ENCODE measurements around the gene SHISAL2A. TPM values are rescaled to one million over a fixed set of nuclear protein-coding genes. Genes with fewer than 3 reads are reported as not detected.
"Not testable (repeated sequence)": the region's sequence is repeated elsewhere in the genome, so short reads cannot be mapped to it uniquely, and the experiment has no call there.

SHISAL2A gene
- total RNA-seq, 1 donor from 2014 or later, result 0.65 TPM

DNA sequence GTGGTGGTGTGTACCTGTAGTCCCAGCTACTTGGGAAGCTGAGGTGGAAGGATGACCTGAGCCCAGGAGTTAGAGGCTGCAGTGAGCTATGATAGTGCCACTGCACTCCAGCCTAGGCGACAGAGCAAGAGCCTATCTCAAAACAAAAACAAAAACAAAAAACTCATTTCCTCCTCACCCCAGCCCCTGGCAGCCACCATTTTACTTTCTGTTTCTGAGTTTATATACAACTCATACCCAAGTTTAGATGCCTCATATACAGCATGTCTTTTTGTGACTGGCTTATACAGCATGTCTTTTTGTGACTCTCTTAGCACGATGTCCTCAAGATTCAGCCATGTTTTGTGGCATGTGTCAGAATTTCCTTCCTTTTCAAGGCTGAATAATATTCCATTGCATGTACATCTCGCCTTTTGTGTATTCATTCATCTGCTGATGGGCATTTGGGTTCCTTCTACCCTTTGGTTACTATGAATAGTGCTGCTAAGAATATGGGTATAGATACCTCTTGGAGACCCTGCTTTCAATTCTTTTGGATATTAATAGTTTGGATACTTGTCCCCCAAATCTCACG is 50.5 kb downstream of the SHISAL2A start:
- TF ChIP-seq, protein P1, sequence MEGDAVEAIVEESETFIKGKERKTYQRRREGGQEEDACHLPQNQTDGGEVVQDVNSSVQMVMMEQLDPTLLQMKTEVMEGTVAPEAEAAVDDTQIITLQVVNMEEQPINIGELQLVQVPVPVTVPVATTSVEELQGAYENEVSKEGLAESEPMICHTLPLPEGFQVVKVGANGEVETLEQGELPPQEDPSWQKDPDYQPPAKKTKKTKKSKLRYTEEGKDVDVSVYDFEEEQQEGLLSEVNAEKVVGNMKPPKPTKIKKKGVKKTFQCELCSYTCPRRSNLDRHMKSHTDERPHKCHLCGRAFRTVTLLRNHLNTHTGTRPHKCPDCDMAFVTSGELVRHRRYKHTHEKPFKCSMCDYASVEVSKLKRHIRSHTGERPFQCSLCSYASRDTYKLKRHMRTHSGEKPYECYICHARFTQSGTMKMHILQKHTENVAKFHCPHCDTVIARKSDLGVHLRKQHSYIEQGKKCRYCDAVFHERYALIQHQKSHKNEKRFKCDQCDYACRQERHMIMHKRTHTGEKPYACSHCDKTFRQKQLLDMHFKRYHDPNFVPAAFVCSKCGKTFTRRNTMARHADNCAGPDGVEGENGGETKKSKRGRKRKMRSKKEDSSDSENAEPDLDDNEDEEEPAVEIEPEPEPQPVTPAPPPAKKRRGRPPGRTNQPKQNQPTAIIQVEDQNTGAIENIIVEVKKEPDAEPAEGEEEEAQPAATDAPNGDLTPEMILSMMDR (conservative IDR thresholded peaks at IDR 0.05), result no peak
- H3K4me3 Mint-ChIP-seq, result no peak overlapping the region

DNA sequence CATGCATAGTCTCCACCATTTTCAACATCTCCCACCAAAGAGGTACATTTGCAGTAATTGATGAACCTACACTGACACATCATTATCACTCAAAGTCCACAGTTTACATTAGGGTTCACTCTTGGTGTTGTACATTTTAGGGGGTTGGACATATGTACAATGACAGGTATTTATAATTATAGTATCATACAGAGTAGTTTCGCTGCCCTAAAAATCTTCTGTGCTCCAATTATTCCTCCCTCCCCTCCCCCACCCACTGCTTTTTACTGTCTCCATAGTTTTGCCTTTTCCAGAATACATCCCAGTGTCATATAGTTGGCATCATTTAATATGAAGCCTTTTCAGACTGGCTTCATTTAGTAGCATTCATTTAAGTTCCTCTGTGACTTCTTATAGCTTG is 51.6 kb downstream of the SHISAL2A start:
- TF ChIP-seq, protein P1 (conservative IDR thresholded peaks at IDR 0.05), result no peak

More for the DNA sequence above, 50.5 kb downstream of the SHISAL2A start:
- Mint-ChIP-seq H3K36me3 (ENCODE audit: low read depth) (peaks cover 4% of the 10 kb centered on the region), H3K27ac (ENCODE audit: unreplicated experiment) (no peak overlapping the region), H3K4me1 (peaks cover 14% of the 10 kb centered on the region), H3K27me3 (ENCODE audit: low read depth) (no peaks in the 10 kb centered on the region), H3K9me3 (no peaks in the 10 kb centered on the region)
- DNase-seq (ENCODE audit: low read depth, low spot score), result no peak

DNA sequence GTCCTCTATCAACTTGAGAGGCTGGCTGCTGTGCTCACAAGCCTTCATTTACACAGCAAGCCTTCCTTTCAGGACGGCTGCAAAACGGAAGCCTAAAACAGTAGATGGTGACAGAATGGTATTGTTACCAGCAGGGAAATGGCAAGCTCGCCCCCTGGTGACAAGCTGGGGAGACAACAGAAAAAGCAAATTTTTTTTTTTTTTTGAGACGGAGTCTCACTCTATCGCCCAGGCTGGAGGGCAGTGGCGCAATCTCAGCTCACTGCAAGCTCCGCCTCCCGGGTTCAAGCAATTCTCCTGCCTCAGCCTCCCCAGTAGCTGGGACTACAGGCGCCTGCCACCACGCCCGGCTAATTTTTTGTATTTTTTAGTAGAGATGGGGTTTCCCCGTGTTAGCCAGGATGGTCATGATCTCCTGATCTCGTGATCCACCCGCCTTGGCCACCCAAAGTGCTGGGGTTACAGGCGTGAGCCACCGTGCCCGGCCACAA is 53.3 kb downstream of the SHISAL2A start:
- not testable (repeated sequence) for H3K27me3 Mint-ChIP-seq (ENCODE audit: low read depth); H3K4me1 Mint-ChIP-seq; H3K4me3 Mint-ChIP-seq; H3K27ac Mint-ChIP-seq (ENCODE audit: unreplicated experiment); H3K36me3 Mint-ChIP-seq (ENCODE audit: low read depth); H3K9me3 Mint-ChIP-seq
- DNase-seq (ENCODE audit: low read depth, low spot score), result peak; percentile 75
- TF ChIP-seq, protein P1 (conservative IDR thresholded peaks at IDR 0.05), result peak; percentile 91

More for the DNA sequence above, 51.6 kb downstream of the SHISAL2A start:
- Mint-ChIP-seq H3K4me3 (no peak overlapping the region), H3K27ac (ENCODE audit: unreplicated experiment) (no peak overlapping the region), H3K36me3 (ENCODE audit: low read depth) (peaks cover 4% of the 10 kb centered on the region), H3K27me3 (ENCODE audit: low read depth) (no peaks in the 10 kb centered on the region), H3K4me1 (peaks cover 6% of the 10 kb centered on the region), H3K9me3 (no peaks in the 10 kb centered on the region)
- DNase-seq (ENCODE audit: low read depth, low spot score), result no peak

DNA sequence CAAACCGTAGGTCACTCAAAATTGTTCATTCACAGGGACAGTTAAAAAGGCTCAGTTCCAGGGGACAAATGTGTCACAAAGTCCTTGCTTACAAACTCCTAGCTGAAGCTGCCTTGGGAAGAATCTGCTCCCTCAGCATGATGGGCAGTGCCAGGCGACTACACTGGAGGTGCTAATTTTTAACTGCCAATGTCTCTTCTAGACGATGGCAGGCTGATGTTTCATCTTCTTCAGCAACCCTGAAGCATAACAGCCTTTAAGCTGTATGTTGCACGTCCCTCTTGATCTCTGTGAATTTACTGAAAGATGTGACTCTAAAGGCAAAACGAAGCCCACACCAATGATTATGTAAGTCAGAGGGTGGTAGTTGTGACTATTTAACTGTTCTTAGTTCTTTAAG is 53.9 kb downstream of the SHISAL2A start:
- Mint-ChIP-seq H3K9me3 (no peaks in the 10 kb centered on the region), H3K36me3 (ENCODE audit: low read depth) (peaks cover 6% of the 10 kb centered on the region), H3K27me3 (ENCODE audit: low read depth) (no peaks in the 10 kb centered on the region), H3K4me3 (no peak overlapping the region), H3K4me1 (peaks cover 4% of the 10 kb centered on the region), H3K27ac (ENCODE audit: unreplicated experiment) (no peak overlapping the region)
- no peak for DNase-seq (ENCODE audit: low read depth, low spot score)
- TF ChIP-seq, protein P1 (conservative IDR thresholded peaks at IDR 0.05), result no peak

DNA sequence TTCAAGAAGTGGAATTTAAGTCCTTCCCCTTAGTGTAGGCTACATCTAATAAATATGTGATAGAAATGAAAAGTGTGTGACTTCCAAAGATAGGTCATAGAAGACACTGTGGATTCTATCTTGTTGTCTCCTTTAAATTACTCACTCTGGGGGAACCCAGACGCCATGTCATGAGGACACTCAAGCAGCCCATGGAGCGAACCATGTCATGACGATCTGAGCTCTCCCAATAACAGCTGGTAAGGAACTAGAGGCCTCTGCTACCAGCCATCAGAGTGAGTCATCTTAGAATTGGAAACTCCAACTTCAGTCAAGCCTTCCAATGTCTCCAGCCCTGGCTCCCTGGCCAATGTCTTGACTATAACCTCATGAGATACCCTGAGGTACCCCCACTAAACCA is 58.9 kb downstream of the SHISAL2A start:
- Mint-ChIP-seq H3K27ac (ENCODE audit: unreplicated experiment) (no peak overlapping the region), H3K36me3 (ENCODE audit: low read depth) (peaks cover 19% of the 10 kb centered on the region)
- no peak for DNase-seq (ENCODE audit: low read depth, low spot score)

More for the DNA sequence above, 58.9 kb downstream of the SHISAL2A start:
- Mint-ChIP-seq H3K27me3 (ENCODE audit: low read depth) (no peaks in the 10 kb centered on the region), H3K4me1 (peaks cover 11% of the 10 kb centered on the region), H3K9me3 (no peaks in the 10 kb centered on the region), H3K4me3 (no peak overlapping the region)
- TF ChIP-seq, protein P1 (conservative IDR thresholded peaks at IDR 0.05), result no peak

Data from neural crest cell (in vitro differentiated cells).